MM.1S (cell line): ENCODE data around the gene SLC5A6.
"Not testable (repeated sequence)": the region's sequence is repeated elsewhere in the genome, so short reads cannot be mapped to it uniquely, and the experiment has no call there.

Experiments used
- DNase-seq: peaks from one replicate; pipeline ENCODE4 v3.0.0-alpha.2; 2015
- H2AFZ ChIP-seq: fragments of 300-600 bp; sonication (generic); 2 replicates; pipeline ENCODE4 v1.6.0; 2016; ENCODE audit warnings: antibody characterized with exemption, low read length
- H3F3A ChIP-seq: fragments of 300-600 bp; sonication (generic); 2 replicates; pipeline ENCODE4 v1.6.1; 2016; ENCODE audit warnings: mild to moderate bottlenecking, antibody characterized with exemption, low read length, moderate library complexity, mixed read lengths; ENCODE audit not compliant: insufficient read depth
- H3K27ac ChIP-seq: fragments of 300-600 bp; sonication (generic); 2 replicates; pipeline ENCODE4 v1.5.1; 2016; ENCODE audit warnings: mild to moderate bottlenecking, low read length
- H3K27me3 ChIP-seq: fragments of 300-600 bp; sonication (generic); replicated peaks from 2 replicates; pipeline ENCODE4 v1.6.0; 2016; ENCODE audit warnings: low read length; ENCODE audit not compliant: insufficient read depth
- H3K36me3 ChIP-seq: fragments of 300-600 bp; sonication (generic); replicated peaks from 2 replicates; pipeline ENCODE4 v1.6.1; 2016; ENCODE audit warnings: mild to moderate bottlenecking, low read length, mixed read lengths; ENCODE audit not compliant: insufficient read depth
- H3K4me1 ChIP-seq: fragments of 300-600 bp; sonication (generic); 2 replicates; pipeline ENCODE4 v1.6.1; 2016; ENCODE audit warnings: low read length, mixed read lengths
- H3K4me2 ChIP-seq: fragments of 300-600 bp; sonication (generic); 2 replicates; pipeline ENCODE4 v1.6.0; 2016; ENCODE audit warnings: low read depth, low read length
- H3K4me3 ChIP-seq: fragments of 300-600 bp; sonication (generic); 2 replicates; pipeline ENCODE4 v1.5.1; 2016; ENCODE audit warnings: low read length, mixed read lengths
- H3K79me2 ChIP-seq: fragments of 300-600 bp; sonication (generic); 2 replicates; pipeline ENCODE4 v1.6.1; 2016; ENCODE audit warnings: mixed run types, low read length, mixed read lengths
- H3K9ac ChIP-seq: fragments of 300-600 bp; sonication (generic); 2 replicates; pipeline ENCODE4 v1.6.1; 2016; ENCODE audit warnings: low read length, mixed read lengths
- H3K9me2 ChIP-seq: fragments of 300-600 bp; sonication (generic); replicated peaks from 2 replicates; pipeline ENCODE4 v1.6.1; 2016; ENCODE audit warnings: mild to moderate bottlenecking, low read length, mixed read lengths; ENCODE audit not compliant: insufficient read depth
- H3K9me3 ChIP-seq: fragments of 300-600 bp; sonication (generic); replicated peaks from 2 replicates; pipeline ENCODE4 v1.6.1; 2016; ENCODE audit warnings: mild to moderate bottlenecking, low read length, mixed read lengths; ENCODE audit not compliant: insufficient read depth
- H4K20me1 ChIP-seq: fragments of 300-600 bp; sonication (generic); 2 replicates; pipeline ENCODE4 v1.6.1; 2016; ENCODE audit warnings: mild to moderate bottlenecking, low read length, moderate library complexity, mixed read lengths; ENCODE audit not compliant: insufficient read depth
- CTCF ChIP-seq: fragments of 300-600 bp; sonication (generic); IDR thresholded peaks from 2 replicates; pipeline ENCODE4 v1.5.1; 2016; ENCODE audit warnings: antibody characterized with exemption, low read length, mixed read lengths
- EZH2 ChIP-seq: fragments of 300-600 bp; sonication (generic); optimal IDR thresholded peaks from 2 replicates; pipeline ENCODE3; 2017; ENCODE audit warnings: low read depth, mild to moderate bottlenecking, antibody characterized with exemption, low read length, mixed read lengths
- EZH2phosphoT487 ChIP-seq: fragments of 300-600 bp; sonication (generic); IDR thresholded peaks from 2 replicates; pipeline ENCODE4 v1.6.1; 2018; ENCODE audit warnings: antibody characterized with exemption, low read length

Gene SLC5A6

GRCh38 chr2:27177441-27178351, 34.4 kb downstream of the SLC5A6 start:
- H2AFZ ChIP-seq = no peak overlapping the region
- DNase-seq = no peak
- TF ChIP-seq CTCF (no peak), EZH2 (no peak), EZH2phosphoT487 (no peak)
- peaks cover 14% of the 10 kb centered on the region for H3K4me1 ChIP-seq
- H3K9me2 ChIP-seq = no peaks in the 10 kb centered on the region
- H4K20me1 ChIP-seq = no peaks in the 10 kb centered on the region
- H3F3A ChIP-seq = no peaks in the 10 kb centered on the region
- H3K4me3 ChIP-seq = no peak overlapping the region
- no peaks in the 10 kb centered on the region for H3K27me3 ChIP-seq
- H3K4me2 ChIP-seq = no peak overlapping the region
- no peak overlapping the region for H3K27ac ChIP-seq
- no peak overlapping the region for H3K9ac ChIP-seq
- no peaks in the 10 kb centered on the region for H3K9me3 ChIP-seq
- H3K36me3 ChIP-seq = no peaks in the 10 kb centered on the region
- no peaks in the 10 kb centered on the region for H3K79me2 ChIP-seq

GRCh38 chr2:27175781-27176180, 36.3 kb downstream of the SLC5A6 start:
- H3K27me3 ChIP-seq, H3K27ac ChIP-seq, H3K4me3 ChIP-seq, H3K9ac ChIP-seq, H4K20me1 ChIP-seq, H2AFZ ChIP-seq, DNase-seq, H3K79me2 ChIP-seq, H3K36me3 ChIP-seq, H3F3A ChIP-seq, H3K9me2 ChIP-seq, H3K4me2 ChIP-seq, H3K9me3 ChIP-seq: not testable (repeated sequence)
- H3K4me1 ChIP-seq = peaks cover 14% of the 10 kb centered on the region

- Histone ChIP-seq H3K27me3 (no peaks in the 10 kb centered on the region), H3K9me3 (no peaks in the 10 kb centered on the region), H3K79me2 (no peaks in the 10 kb centered on the region), H3K27ac (no peak overlapping the region), H2AFZ (no peak overlapping the region), H4K20me1 (no peaks in the 10 kb centered on the region), H3K4me2 (no peak overlapping the region), H3K9ac (no peak overlapping the region), H3K9me2 (no peaks in the 10 kb centered on the region), H3F3A (no peaks in the 10 kb centered on the region), H3K4me3 (no peak overlapping the region), H3K36me3 (no peaks in the 10 kb centered on the region), H3K4me1 (peaks cover 14% of the 10 kb centered on the region)
- DNase-seq = no peak
- TF ChIP-seq CTCF = no peak
- TF ChIP-seq EZH2 = no peak
- no peak for TF ChIP-seq EZH2phosphoT487
Measured at GRCh38 chr2:27175330-27175729, 36.7 kb downstream of the SLC5A6 start.

GRCh38 chr2:27174638-27175037, 37.4 kb downstream of the SLC5A6 start:
- H3K9me3 ChIP-seq = no peaks in the 10 kb centered on the region
- H3K36me3 ChIP-seq = no peaks in the 10 kb centered on the region
- H4K20me1 ChIP-seq = no peaks in the 10 kb centered on the region
- peaks cover 10% of the 10 kb centered on the region for H3K4me1 ChIP-seq
- no peaks in the 10 kb centered on the region for H3K79me2 ChIP-seq
- no peak overlapping the region for H3K4me2 ChIP-seq
- no peak for TF ChIP-seq EZH2phosphoT487
- TF ChIP-seq CTCF = no peak
- no peak for TF ChIP-seq EZH2
- no peaks in the 10 kb centered on the region for H3K9me2 ChIP-seq
- no peak overlapping the region for H3K27ac ChIP-seq
- no peak overlapping the region for H3K9ac ChIP-seq
- no peaks in the 10 kb centered on the region for H3K27me3 ChIP-seq
- no peak overlapping the region for H3K4me3 ChIP-seq
- no peaks in the 10 kb centered on the region for H3F3A ChIP-seq
- no peak for DNase-seq
- no peak overlapping the region for H2AFZ ChIP-seq
